HCT116 (cell line): ENCODE data around the gene NFKBIL1.

Experiments used
- CEBPB ChIP-seq: IDR thresholded peaks from 2 replicates; pipeline ENCODE4 v1.6.1; 2012; ENCODE audit warnings: low read depth
- EZH2 ChIP-seq: fragments of 200-600 bp; sonication (generic); IDR thresholded peaks from 2 replicates; pipeline ENCODE4 v1.6.1; 2017; ENCODE audit warnings: antibody characterized with exemption, mixed run types
- POLR2A ChIP-seq: IDR thresholded peaks from 2 replicates; pipeline ENCODE4 v1.7.0; 2011; ENCODE audit warnings: borderline replicate concordance; ENCODE audit not compliant: insufficient read depth, insufficient read length; ENCODE audit errors: extremely low read depth
- POLR2AphosphoS5 ChIP-seq: IDR thresholded peaks from 2 replicates; pipeline ENCODE4 v1.6.1; 2011; ENCODE audit warnings: mild to moderate bottlenecking, low read depth, low read length, moderate library complexity
- SIN3A ChIP-seq: IDR thresholded peaks from 2 replicates; pipeline ENCODE4 v1.6.1; 2012; ENCODE audit warnings: low read depth
- YY1 ChIP-seq: IDR thresholded peaks from 2 replicates; pipeline ENCODE4 v1.6.1; 2011; ENCODE audit warnings: low read length, low read depth, moderate library complexity, mild to moderate bottlenecking; ENCODE audit not compliant: insufficient replicate concordance; ENCODE audit errors: extremely low read depth
- TF ChIP-seq, protein P1 (sequence below), 3 experiments: fragments of 200-600 bp in 1 of 3; sonication (generic) in 1 of 3; IDR thresholded peaks in 2 of 3; conservative IDR thresholded peaks in 1 of 3; 2 replicates each; pipeline ENCODE4 v1.5.1; 2012 to 2017; ENCODE audit warnings: low read depth in 2 of 3, low read length in 2 of 3, antibody characterized with exemption in 1 of 3, borderline replicate concordance in 1 of 3, control low read depth in 1 of 3, mild to moderate bottlenecking in 1 of 3, mixed read lengths in 1 of 3, mixed run types in 1 of 3, moderate library complexity in 1 of 3; ENCODE audit not compliant: insufficient read depth in 1 of 3
- TF ChIP-seq, protein P2 (sequence below): IDR thresholded peaks from 2 replicates; pipeline ENCODE4 v1.6.1; 2012
- TF ChIP-seq, protein P3 (sequence below): IDR thresholded peaks from 2 replicates; pipeline ENCODE4 v1.6.1; 2012

DNA sequence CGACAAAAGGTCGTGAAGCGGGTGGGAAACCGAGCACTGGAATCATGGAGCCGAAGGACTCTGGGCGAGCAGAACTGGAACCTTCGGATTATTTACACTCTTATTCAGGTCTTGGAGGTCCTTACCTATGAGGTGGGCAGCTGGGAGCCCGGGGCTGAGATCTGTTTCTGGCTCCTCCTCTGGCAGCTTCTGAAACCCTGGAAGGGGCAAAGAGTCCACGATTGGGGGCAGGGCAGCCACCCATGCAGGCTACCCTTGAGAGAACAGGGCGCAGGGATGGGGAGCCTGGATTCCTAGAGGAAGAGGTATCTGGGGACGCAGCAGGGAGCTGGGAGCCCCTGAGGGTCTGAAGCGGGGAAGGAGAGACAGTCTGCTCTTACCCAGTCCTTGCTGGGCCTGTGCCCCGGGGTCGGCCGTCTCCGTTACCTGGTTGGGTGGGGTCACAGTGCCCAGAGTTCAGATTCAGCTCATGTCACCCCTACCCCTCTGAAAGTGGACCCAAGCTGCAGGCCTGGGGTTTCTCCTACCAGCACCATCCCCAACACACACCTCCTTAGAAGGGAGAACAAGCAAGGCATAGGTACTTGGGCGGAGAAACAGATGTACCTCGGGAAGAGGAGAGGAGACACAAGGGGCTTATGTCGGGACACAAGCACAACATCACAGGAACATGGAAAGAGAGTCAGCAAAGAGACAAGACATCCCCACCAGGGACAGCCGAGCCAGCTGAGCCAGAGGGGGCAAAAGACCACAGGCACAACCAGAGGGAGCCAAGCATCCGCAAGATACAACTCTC is 34.2 kb downstream of the NFKBIL1 start:
- TF ChIP-seq, protein P1, sequence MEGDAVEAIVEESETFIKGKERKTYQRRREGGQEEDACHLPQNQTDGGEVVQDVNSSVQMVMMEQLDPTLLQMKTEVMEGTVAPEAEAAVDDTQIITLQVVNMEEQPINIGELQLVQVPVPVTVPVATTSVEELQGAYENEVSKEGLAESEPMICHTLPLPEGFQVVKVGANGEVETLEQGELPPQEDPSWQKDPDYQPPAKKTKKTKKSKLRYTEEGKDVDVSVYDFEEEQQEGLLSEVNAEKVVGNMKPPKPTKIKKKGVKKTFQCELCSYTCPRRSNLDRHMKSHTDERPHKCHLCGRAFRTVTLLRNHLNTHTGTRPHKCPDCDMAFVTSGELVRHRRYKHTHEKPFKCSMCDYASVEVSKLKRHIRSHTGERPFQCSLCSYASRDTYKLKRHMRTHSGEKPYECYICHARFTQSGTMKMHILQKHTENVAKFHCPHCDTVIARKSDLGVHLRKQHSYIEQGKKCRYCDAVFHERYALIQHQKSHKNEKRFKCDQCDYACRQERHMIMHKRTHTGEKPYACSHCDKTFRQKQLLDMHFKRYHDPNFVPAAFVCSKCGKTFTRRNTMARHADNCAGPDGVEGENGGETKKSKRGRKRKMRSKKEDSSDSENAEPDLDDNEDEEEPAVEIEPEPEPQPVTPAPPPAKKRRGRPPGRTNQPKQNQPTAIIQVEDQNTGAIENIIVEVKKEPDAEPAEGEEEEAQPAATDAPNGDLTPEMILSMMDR (IDR thresholded peaks at IDR 0.05 in 2 of 3, conservative IDR thresholded peaks at IDR 0.05 in 1 of 3; ENCODE audit: borderline replicate concordance in 1 of 3, insufficient read depth in 1 of 3, low read depth in 2 of 3, low read length in 2 of 3) = no peak
- TF ChIP-seq, protein P2, sequence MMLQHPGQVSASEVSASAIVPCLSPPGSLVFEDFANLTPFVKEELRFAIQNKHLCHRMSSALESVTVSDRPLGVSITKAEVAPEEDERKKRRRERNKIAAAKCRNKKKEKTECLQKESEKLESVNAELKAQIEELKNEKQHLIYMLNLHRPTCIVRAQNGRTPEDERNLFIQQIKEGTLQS = no peak
- TF ChIP-seq EZH2 = no peak
- TF ChIP-seq SIN3A = no peak
- TF ChIP-seq CEBPB = no peak
- TF ChIP-seq POLR2A = no peak
- TF ChIP-seq YY1 = no peak
- TF ChIP-seq POLR2AphosphoS5 = no peak
- TF ChIP-seq, protein P3, sequence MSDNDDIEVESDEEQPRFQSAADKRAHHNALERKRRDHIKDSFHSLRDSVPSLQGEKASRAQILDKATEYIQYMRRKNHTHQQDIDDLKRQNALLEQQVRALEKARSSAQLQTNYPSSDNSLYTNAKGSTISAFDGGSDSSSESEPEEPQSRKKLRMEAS = no peak
